ENCODE measurements around the gene HVCN1. TPM values are rescaled to one million over a fixed set of nuclear protein-coding genes. Genes with fewer than 3 reads are reported as not detected.

HVCN1 gene
- total RNA-seq, 2 experiments from 2014 or later = 4.4 to 4.7 TPM

GRCh38 chr12:110699591-110700445, 10.9 kb upstream of the HVCN1 start:
- Mint-ChIP-seq H3K27me3 (no peaks in the 10 kb centered on the region), H3K4me3 (no peak overlapping the region), H3K4me1 (peaks cover 13% of the 10 kb centered on the region), H3K9me3 (ENCODE audit: low read depth) (no peaks in the 10 kb centered on the region), H3K36me3 (ENCODE audit: low read depth) (no peaks in the 10 kb centered on the region), H3K27ac (no peak overlapping the region)
- intact Hi-C loops (cut with DNase I, micrococcal nuclease) = loop anchor here in 1 of 2 experiments (10.0 kb wide), 2 partner anchors 55 to 185 kb away; no protein-coding TSS in a partner anchor
- ChIA-PET POLR2A (no interaction called here), CTCF (interaction anchor here (0.7 to 0.8 kb wide), 2 partner anchors 15 to 122 kb away, joined by 3 read pairs; no protein-coding TSS in a partner anchor)
- no peak for ATAC-seq
- no peak for DNase-seq

DNA sequence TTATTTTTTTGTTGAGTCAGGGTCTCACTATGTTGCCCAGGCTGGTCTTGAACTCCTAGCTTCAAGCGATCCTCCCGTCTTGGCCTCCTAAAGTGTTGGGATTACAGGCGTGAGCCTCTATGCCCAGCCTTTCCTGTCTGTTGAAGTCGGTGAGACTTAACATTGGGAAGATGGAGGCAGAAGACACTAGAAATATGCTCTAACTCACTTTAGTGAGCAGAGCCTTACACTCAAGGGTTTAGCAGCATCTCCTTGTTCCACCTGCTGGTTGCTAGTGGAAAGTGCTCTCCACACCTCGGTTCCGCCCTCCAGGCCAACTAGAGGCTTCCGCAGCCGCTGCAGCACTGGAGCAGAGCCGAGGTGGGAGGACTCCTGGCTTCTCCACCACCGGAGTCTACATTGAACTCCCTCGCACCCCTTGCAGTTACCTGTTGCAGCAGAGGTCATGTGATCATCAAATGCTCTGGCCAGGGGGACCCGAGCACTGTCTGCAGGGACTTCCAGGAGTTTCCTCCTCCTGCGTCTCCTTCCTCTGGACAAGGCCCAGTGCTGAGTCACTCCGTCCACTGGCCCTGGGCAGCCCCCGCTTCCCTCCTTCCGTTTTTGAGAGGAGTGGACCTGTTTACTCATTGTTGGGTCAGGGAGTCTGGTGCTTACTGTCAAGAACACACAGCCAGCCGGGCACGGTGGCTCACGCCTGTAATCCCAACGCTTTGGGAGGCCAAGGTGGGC, 9.4 kb upstream of the HVCN1 start:
- Mint-ChIP-seq H3K27me3 (no peaks in the 10 kb centered on the region), H3K36me3 (ENCODE audit: low read depth) (no peaks in the 10 kb centered on the region), H3K9me3 (ENCODE audit: low read depth) (no peaks in the 10 kb centered on the region), H3K4me1 (peaks cover 13% of the 10 kb centered on the region), H3K27ac (peak overlapping the region; percentile 76), H3K4me3 (no peak overlapping the region)
- ATAC-seq (peak; percentile 100), DNase-seq (peak; percentile 89)
- intact Hi-C loops (cut with DNase I, micrococcal nuclease) = loop anchor here (1.0 to 10.0 kb wide), 4 partner anchors 54 to 248 kb away; partner anchors contain the start of gene ARPC3 (in 2 of the 2)
- ChIA-PET CTCF (interaction anchor here (0.7 to 1.7 kb wide), 9 partner anchors 9 to 123 kb away, joined by 3 to 6 read pairs (median 4); partner anchors contain the start of gene HVCN1), POLR2A (no interaction called here)

- H3K27ac Mint-ChIP-seq = no peak overlapping the region
- H3K4me3 Mint-ChIP-seq = no peak overlapping the region
- no peaks in the 10 kb centered on the region for H3K27me3 Mint-ChIP-seq
- CTCF ChIA-PET = interaction anchor here (0.7 to 1.7 kb wide), 9 partner anchors 11 to 187 kb away, joined by 3 to 6 read pairs (median 4); no protein-coding TSS in a partner anchor
- no peaks in the 10 kb centered on the region for H3K9me3 Mint-ChIP-seq (ENCODE audit: low read depth)
- intact Hi-C loops (cut with DNase I, micrococcal nuclease) = loop anchor here in 1 of 2 experiments (10.0 kb wide), 1 partner anchor 52 kb away; no protein-coding TSS in a partner anchor
- DNase-seq (no peak), ATAC-seq (no peak)
- POLR2A ChIA-PET = no interaction called here
- H3K36me3 Mint-ChIP-seq (ENCODE audit: low read depth) = no peaks in the 10 kb centered on the region
- H3K4me1 Mint-ChIP-seq = peaks cover 13% of the 10 kb centered on the region
Observed at GRCh38 chr12:110697236-110697635, 8.3 kb upstream of the HVCN1 start.

GRCh38 chr12:110696283-110696682, 7.4 kb upstream of the HVCN1 start:
- POLR2A ChIA-PET = no interaction called here
- H3K36me3 Mint-ChIP-seq (ENCODE audit: low read depth) = no peaks in the 10 kb centered on the region
- DNase-seq (no peak), ATAC-seq (no peak)
- peaks cover 13% of the 10 kb centered on the region for H3K4me1 Mint-ChIP-seq
- CTCF ChIA-PET = no interaction called here
- H3K27me3 Mint-ChIP-seq = no peaks in the 10 kb centered on the region
- H3K27ac Mint-ChIP-seq = no peak overlapping the region
- intact Hi-C loops (cut with DNase I, micrococcal nuclease) = loop anchor here in 1 of 2 experiments (10.0 kb wide), 1 partner anchor 51 kb away; no protein-coding TSS in a partner anchor
- no peak overlapping the region for H3K4me3 Mint-ChIP-seq
- no peaks in the 10 kb centered on the region for H3K9me3 Mint-ChIP-seq (ENCODE audit: low read depth)

GRCh38 chr12:110694330-110694901, 5.5 kb upstream of the HVCN1 start:
- H3K9me3 Mint-ChIP-seq (ENCODE audit: low read depth) = no peaks in the 10 kb centered on the region
- ChIA-PET POLR2A (no interaction called here), CTCF (no interaction called here)
- ATAC-seq = no peak
- no peaks in the 10 kb centered on the region for H3K36me3 Mint-ChIP-seq (ENCODE audit: low read depth)
- no peak for DNase-seq
- H3K4me3 Mint-ChIP-seq = no peak overlapping the region
- no peak overlapping the region for H3K27ac Mint-ChIP-seq
- intact Hi-C loops (cut with DNase I, micrococcal nuclease) = loop anchor here in 1 of 2 experiments (10.0 kb wide), 1 partner anchor 50 kb away; no protein-coding TSS in a partner anchor
- H3K27me3 Mint-ChIP-seq = no peaks in the 10 kb centered on the region
- H3K4me1 Mint-ChIP-seq = peaks cover 23% of the 10 kb centered on the region

- ATAC-seq = no peak
- H3K27ac Mint-ChIP-seq = no peak overlapping the region
- no peak for DNase-seq
- CTCF ChIA-PET = interaction anchor here (0.6 to 0.9 kb wide), 3 partner anchors 32 to 272 kb away, joined by 4 to 5 read pairs (median 4); no protein-coding TSS in a partner anchor
- intact Hi-C loops (cut with DNase I, micrococcal nuclease) = loop anchor here in 1 of 2 experiments (10.0 kb wide), 1 partner anchor 49 kb away; no protein-coding TSS in a partner anchor
- POLR2A ChIA-PET = no interaction called here
- peaks cover 24% of the 10 kb centered on the region for H3K4me1 Mint-ChIP-seq
- no peak overlapping the region for H3K4me3 Mint-ChIP-seq
- no peaks in the 10 kb centered on the region for H3K36me3 Mint-ChIP-seq (ENCODE audit: low read depth)
- H3K9me3 Mint-ChIP-seq (ENCODE audit: low read depth) = no peaks in the 10 kb centered on the region
- no peaks in the 10 kb centered on the region for H3K27me3 Mint-ChIP-seq
Observed at GRCh38 chr12:110693731-110694130, 4.8 kb upstream of the HVCN1 start.

DNA sequence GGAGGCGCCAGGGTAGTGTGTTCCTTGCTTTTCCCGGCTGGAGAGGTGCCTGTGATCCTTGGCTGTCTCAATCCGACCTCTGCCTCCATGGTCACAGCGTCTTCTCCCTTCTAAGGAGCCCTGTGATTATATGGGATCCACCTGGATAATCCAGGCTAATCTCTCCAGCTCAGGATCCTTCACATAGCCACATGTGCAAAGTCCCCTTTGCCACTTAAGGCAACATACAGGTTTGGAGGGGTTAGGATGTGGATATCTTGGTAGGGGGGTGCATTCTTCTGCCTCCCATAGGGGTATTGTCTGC, 1.2 kb upstream of the HVCN1 start:
- H3K36me3 Mint-ChIP-seq (ENCODE audit: low read depth) = peaks cover 6% of the 10 kb centered on the region
- H3K9me3 Mint-ChIP-seq (ENCODE audit: low read depth) = no peaks in the 10 kb centered on the region
- ChIA-PET CTCF (interaction anchor here (0.6 to 1.3 kb wide), 6 partner anchors 8 to 223 kb away, joined by 3 to 4 read pairs (median 3); partner anchors contain the start of genes RAD9B and TCTN1), POLR2A (interaction anchor here (1.0 kb wide), 1 partner anchor 28 kb away, joined by 3 read pairs; no protein-coding TSS in a partner anchor)
- H3K4me3 Mint-ChIP-seq = peak overlapping the region; percentile 77
- intact Hi-C loops (cut with DNase I, micrococcal nuclease) = loop anchor here in 1 of 2 experiments (10.0 kb wide), 1 partner anchor 45 kb away; no protein-coding TSS in a partner anchor
- H3K4me1 Mint-ChIP-seq = peaks cover 30% of the 10 kb centered on the region
- H3K27me3 Mint-ChIP-seq = no peaks in the 10 kb centered on the region
- H3K27ac Mint-ChIP-seq = peak overlapping the region; percentile 89
- ATAC-seq = no peak
- DNase-seq = no peak

GRCh38 chr12:110689281-110690126, 589 bp upstream of the HVCN1 start:
- intact Hi-C loops (cut with DNase I, micrococcal nuclease) = loop anchor here (1.0 to 10.0 kb wide), 3 partner anchors 45 to 187 kb away; partner anchors contain the start of genes PPP1CC (in 1 of the 2), RAD9B (in 1 of the 2) and VPS29 (in 1 of the 2)
- H3K4me1 Mint-ChIP-seq = peaks cover 30% of the 10 kb centered on the region
- ATAC-seq = peak; percentile 78
- peak overlapping the region; percentile 89 for H3K27ac Mint-ChIP-seq
- ChIA-PET CTCF (interaction anchor here (0.6 to 1.3 kb wide), 6 partner anchors 9 to 222 kb away, joined by 3 to 4 read pairs (median 3); partner anchors contain the start of genes RAD9B and TCTN1), POLR2A (interaction anchor here (1.0 kb wide), 1 partner anchor 27 kb away, joined by 3 read pairs; no protein-coding TSS in a partner anchor)
- DNase-seq = peak; percentile 64
- H3K9me3 Mint-ChIP-seq (ENCODE audit: low read depth) = no peaks in the 10 kb centered on the region
- peak overlapping the region; percentile 77 for H3K4me3 Mint-ChIP-seq
- H3K27me3 Mint-ChIP-seq = no peaks in the 10 kb centered on the region
- H3K36me3 Mint-ChIP-seq (ENCODE audit: low read depth) = peaks cover 6% of the 10 kb centered on the region

DNA sequence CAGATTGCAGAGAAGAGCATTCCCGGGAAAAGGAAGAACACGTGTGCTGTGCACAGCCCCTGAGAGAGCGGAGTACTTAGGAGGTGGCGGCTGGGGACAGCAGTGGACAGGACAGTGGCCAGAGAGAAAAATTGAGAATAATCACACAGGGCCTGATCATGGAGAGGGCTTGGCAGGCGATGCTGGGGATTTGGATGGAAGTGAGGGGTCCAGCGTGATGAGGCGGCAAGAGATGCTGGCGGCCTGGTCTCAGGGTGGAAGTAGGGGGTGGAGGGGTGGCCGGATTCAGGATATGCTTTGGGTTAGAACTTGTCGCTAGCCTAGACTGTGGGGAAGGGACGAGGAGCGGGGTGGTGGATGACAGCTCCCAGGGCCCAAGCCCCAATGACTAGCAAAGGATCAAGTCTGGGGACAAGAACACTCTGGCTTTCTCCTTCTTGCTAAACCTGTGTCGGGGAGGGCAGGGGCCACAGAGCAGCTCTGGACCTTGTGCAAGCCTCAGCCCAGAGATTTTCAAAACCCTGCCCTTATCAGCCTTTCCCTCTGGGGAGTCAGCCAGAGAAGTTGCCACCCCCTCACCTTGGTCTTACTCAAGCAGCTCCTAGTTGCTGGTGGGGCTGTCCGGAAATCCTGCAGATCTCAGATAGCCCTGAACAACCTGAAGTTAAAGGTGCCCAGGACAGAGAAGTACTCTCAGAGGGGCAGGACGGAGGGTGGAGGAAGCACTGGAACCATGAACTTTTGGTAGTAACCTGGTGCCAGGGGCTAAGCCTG, 1.3 kb downstream of the HVCN1 start:
- no peak overlapping the region for H3K27ac Mint-ChIP-seq
- ChIA-PET CTCF (interaction anchor here (0.6 to 1.0 kb wide), 3 partner anchors 17 to 219 kb away, joined by 3 to 5 read pairs (median 4); partner anchors contain the start of gene FAM216A), POLR2A (interaction anchor here (0.6 kb wide), 2 partner anchors 57 to 162 kb away, joined by 3 read pairs; no protein-coding TSS in a partner anchor)
- no peaks in the 10 kb centered on the region for H3K9me3 Mint-ChIP-seq (ENCODE audit: low read depth)
- H3K36me3 Mint-ChIP-seq (ENCODE audit: low read depth) = peaks cover 6% of the 10 kb centered on the region
- H3K4me3 Mint-ChIP-seq = peak overlapping the region; percentile 68
- intact Hi-C loops (cut with DNase I, micrococcal nuclease) = loop anchor here in 1 of 2 experiments (2.0 kb wide), 1 partner anchor 55 kb away; the partner anchor contains the start of gene PPP1CC
- ATAC-seq (no peak), DNase-seq (no peak)
- H3K4me1 Mint-ChIP-seq = peaks cover 30% of the 10 kb centered on the region
- no peaks in the 10 kb centered on the region for H3K27me3 Mint-ChIP-seq
